Calu3 (cell line): ENCODE measurements around the gene AHSA1. TPM values are rescaled to one million over a fixed set of nuclear protein-coding genes. Genes with fewer than 3 reads are reported as not detected.

ENCODE experiments used
- BruUV-seq: library from RNA; stranded (reverse); fragments of 400-500 nt; replicated peaks from 2 replicates; lab custom pipeline; 2021; lab: Mats Ljungman, UMichigan
- CTCF ChIA-PET: fragments of 300-600 bp; sonication (Branson Sonifier 250); formaldehyde crosslinking; loops from one replicate; lab custom pipeline; 2022; ENCODE audit warnings: antibody characterized with exemption; lab: Charles Lee
- DNase-seq: peaks from one replicate; pipeline ENCODE4 v3.0.0; 2022
- H3K27ac Mint-ChIP-seq: one replicate; pipeline ENCODE4 v1.8.0; 2022; ENCODE audit warnings: mixed read lengths; ENCODE audit not compliant: unreplicated experiment
- H3K27me3 Mint-ChIP-seq: one replicate; pipeline ENCODE4 v1.8.0; 2022; ENCODE audit warnings: mixed read lengths; ENCODE audit not compliant: unreplicated experiment
- H3K36me3 Mint-ChIP-seq: one replicate; pipeline ENCODE4 v1.8.0; 2022; ENCODE audit warnings: mild to moderate bottlenecking, moderate library complexity, mixed read lengths; ENCODE audit not compliant: insufficient read depth, unreplicated experiment
- H3K4me1 Mint-ChIP-seq: one replicate; pipeline ENCODE4 v1.8.0; 2022; ENCODE audit warnings: mild to moderate bottlenecking, low read depth, mixed read lengths; ENCODE audit not compliant: unreplicated experiment
- H3K4me3 Mint-ChIP-seq: one replicate; pipeline ENCODE4 v1.8.0; 2022; ENCODE audit warnings: mild to moderate bottlenecking, low read depth, moderate library complexity, mixed read lengths; ENCODE audit not compliant: unreplicated experiment
- H3K9me3 Mint-ChIP-seq: one replicate; pipeline ENCODE4 v1.8.0; 2022; ENCODE audit warnings: low read depth, mixed read lengths; ENCODE audit not compliant: unreplicated experiment
- intact Hi-C: fragments of 100-400 bp; cut with micrococcal nuclease; formaldehyde crosslinking; loops from one replicate; pipeline ENCODE4 v1.10.0; 2022; ENCODE audit not compliant: unreplicated experiment
- total RNA-seq: library from RNA; stranded (reverse); gene quantifications from 2 replicates; pipeline ENCODE4 v1.2.3, GENCODE V29; 2022
- TF ChIP-seq, protein P1 (sequence below): fragments of 200-600 bp; IDR thresholded peaks from one replicate; pipeline ENCODE4 v1.8.0; 2022; ENCODE audit warnings: antibody characterized with exemption; ENCODE audit not compliant: unreplicated experiment

The AHSA1 gene
- total RNA-seq, 1 experiment from 2014 or later: 287 TPM

DNA sequence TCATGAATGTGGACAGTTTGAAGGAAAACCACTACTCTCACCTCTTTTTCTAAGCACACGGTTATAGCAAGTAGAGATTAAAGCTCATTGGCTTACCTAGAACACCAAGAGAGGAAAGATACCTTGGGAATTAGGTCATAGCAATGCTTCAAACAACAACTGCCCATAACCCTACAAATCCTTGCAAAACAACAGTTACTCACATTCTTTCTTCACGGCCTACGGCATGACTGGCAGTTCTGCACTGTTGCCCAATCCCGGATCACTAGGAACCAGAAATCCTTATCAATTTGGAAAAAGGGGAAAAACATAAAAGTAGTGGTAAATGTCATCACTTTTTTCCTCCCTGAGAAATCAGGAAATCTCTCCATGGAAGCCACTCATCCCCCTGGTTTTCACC lies 50.4 kb downstream of the AHSA1 start:
- TF ChIP-seq, protein P1, sequence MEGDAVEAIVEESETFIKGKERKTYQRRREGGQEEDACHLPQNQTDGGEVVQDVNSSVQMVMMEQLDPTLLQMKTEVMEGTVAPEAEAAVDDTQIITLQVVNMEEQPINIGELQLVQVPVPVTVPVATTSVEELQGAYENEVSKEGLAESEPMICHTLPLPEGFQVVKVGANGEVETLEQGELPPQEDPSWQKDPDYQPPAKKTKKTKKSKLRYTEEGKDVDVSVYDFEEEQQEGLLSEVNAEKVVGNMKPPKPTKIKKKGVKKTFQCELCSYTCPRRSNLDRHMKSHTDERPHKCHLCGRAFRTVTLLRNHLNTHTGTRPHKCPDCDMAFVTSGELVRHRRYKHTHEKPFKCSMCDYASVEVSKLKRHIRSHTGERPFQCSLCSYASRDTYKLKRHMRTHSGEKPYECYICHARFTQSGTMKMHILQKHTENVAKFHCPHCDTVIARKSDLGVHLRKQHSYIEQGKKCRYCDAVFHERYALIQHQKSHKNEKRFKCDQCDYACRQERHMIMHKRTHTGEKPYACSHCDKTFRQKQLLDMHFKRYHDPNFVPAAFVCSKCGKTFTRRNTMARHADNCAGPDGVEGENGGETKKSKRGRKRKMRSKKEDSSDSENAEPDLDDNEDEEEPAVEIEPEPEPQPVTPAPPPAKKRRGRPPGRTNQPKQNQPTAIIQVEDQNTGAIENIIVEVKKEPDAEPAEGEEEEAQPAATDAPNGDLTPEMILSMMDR: no peak
- no peaks in the 10 kb centered on the region for H3K36me3 Mint-ChIP-seq
- no peak for DNase-seq
- no peak overlapping the region for H3K4me3 Mint-ChIP-seq
- intact Hi-C loops: no loop called here
- no TSS peak for BruUV-seq
- H3K27me3 Mint-ChIP-seq: no peaks in the 10 kb centered on the region
- H3K27ac Mint-ChIP-seq: no peak overlapping the region
- no peaks in the 10 kb centered on the region for H3K9me3 Mint-ChIP-seq
- H3K4me1 Mint-ChIP-seq: no peaks in the 10 kb centered on the region
- CTCF ChIA-PET: no interaction called here

DNA sequence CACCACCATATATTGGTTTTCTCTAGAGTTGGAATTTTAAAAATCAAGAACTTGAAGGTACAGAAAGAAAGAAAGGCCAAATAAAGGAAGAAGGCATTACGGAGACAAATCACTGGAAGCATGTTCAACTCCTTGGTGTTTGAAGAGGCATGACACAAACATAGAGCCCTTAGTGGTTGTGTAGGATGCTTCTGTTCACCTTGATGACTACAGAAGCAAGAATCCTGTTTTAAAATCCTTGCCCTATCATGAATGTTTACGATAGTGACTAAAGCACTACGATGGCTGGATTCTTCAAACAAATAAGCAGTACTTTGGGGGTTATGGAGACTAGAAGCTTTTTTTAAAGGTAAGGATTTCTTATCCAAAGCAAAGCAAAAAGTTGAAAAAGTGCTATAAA lies 51.0 kb downstream of the AHSA1 start:
- CTCF ChIA-PET: no interaction called here
- no peak for DNase-seq
- no peaks in the 10 kb centered on the region for H3K36me3 Mint-ChIP-seq
- H3K4me3 Mint-ChIP-seq: no peak overlapping the region
- intact Hi-C loops: no loop called here
- TF ChIP-seq, protein P1: no peak
- no TSS peak for BruUV-seq
- no peaks in the 10 kb centered on the region for H3K9me3 Mint-ChIP-seq
- H3K27ac Mint-ChIP-seq: no peak overlapping the region
- H3K27me3 Mint-ChIP-seq: no peaks in the 10 kb centered on the region
- H3K4me1 Mint-ChIP-seq: no peaks in the 10 kb centered on the region

DNA sequence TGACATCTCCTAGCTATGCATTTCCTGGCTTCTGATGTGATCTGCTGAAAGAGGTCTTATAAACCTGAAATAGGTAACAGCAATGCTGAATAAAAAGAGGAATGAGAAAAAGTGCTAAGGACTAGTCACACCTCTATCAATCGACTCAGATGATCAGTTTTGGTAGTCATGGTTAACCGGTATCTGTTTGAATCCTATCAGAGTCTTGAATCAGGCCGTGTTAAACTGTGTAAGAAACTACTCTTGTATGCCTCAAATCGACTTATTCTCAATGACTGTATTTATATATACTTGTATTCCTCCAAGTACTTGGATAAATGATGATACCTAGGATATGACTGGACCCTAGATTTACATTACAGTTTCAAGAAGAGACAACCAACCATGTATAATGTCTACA lies 51.5 kb downstream of the AHSA1 start:
- TF ChIP-seq, protein P1: no peak
- no peak overlapping the region for H3K4me3 Mint-ChIP-seq
- H3K4me1 Mint-ChIP-seq: no peaks in the 10 kb centered on the region
- no TSS peak for BruUV-seq
- CTCF ChIA-PET: no interaction called here
- no peak overlapping the region for H3K27ac Mint-ChIP-seq
- H3K27me3 Mint-ChIP-seq: no peaks in the 10 kb centered on the region
- H3K36me3 Mint-ChIP-seq: no peaks in the 10 kb centered on the region
- DNase-seq: no peak
- intact Hi-C loops: no loop called here
- H3K9me3 Mint-ChIP-seq: no peaks in the 10 kb centered on the region

DNA sequence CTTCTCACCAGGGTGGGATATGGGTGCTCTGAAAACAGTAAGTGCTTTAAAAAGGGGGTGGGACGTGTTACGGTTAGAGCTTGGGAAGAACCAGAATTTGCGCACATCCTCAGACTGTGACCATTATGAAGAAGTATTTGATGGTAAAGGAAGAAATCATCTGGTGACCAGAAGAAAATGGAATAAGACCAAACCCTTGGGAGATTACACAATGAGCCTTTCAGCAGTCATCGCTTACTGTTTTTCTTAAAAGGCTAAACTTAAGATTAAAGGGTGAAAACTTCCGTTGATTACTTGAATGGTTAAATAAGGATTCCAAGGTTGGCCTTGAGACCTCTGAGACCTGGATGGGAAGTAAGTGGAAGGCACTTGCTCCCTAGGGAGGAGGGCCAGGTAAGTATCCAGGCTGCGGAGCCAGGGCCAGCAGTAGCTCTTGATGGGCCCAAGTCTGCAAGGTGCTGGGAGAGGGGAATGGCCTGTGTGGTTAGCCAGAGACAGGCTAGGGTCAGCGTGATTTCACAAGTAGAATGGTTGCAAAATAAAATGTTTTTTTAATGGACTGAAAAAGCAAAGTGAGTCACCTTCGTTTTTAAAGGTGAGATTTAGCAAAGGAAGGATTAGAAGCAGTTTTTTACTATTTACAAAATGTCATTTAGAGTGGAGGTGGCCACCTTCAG lies 53.7 kb downstream of the AHSA1 start:
- Mint-ChIP-seq H3K4me1 (no peaks in the 10 kb centered on the region), H3K36me3 (peaks cover 5% of the 10 kb centered on the region), H3K4me3 (no peak overlapping the region), H3K9me3 (no peaks in the 10 kb centered on the region), H3K27ac (no peak overlapping the region), H3K27me3 (no peaks in the 10 kb centered on the region)
- no TSS peak for BruUV-seq
- TF ChIP-seq, protein P1: no peak
- no peak for DNase-seq
- CTCF ChIA-PET: no interaction called here
- intact Hi-C loops: no loop called here
